ENCODE results near the gene JMJD8. TPM values are rescaled to one million over a fixed set of nuclear protein-coding genes. Genes with fewer than 3 reads are reported as not detected.

JMJD8 gene
- total RNA-seq, 2 experiments from 2014 or later: 22.0 to 23.6 TPM

GRCh38 chr16:678209-678857 is 5.8 kb downstream of the JMJD8 start:
- H3K36me3 ChIP-seq (ENCODE audit: insufficient read depth, low read length): peaks cover 18% of the 10 kb centered on the region
- intact Hi-C loops (cut with DNase I, micrococcal nuclease): no loop called here
- Mint-ChIP-seq H3K27ac (peak overlapping the region; percentile 64), H3K9me3 (no peaks in the 10 kb centered on the region), H3K27me3 (no peaks in the 10 kb centered on the region), H3K4me3 (peak overlapping the region; percentile 87), H3K4me1 (ENCODE audit: low read depth) (peaks cover 26% of the 10 kb centered on the region), H3K36me3 (ENCODE audit: low read depth) (peaks cover 23% of the 10 kb centered on the region)
- peaks cover 64% of the 10 kb centered on the region for H3K4me1 ChIP-seq (ENCODE audit: insufficient read depth, low read length)
- H3K4me3 ChIP-seq (ENCODE audit: low read length): no peak overlapping the region
- no peak for TF ChIP-seq CTCF (IDR thresholded peaks at IDR 0.05)
- H3K27ac ChIP-seq (ENCODE audit: low read depth in 1 of 2, low read length in 2 of 2): no peak overlapping the region
- H3K27me3 ChIP-seq (ENCODE audit: control insufficient read depth in 1 of 2, insufficient read depth in 2 of 2, low read length in 2 of 2): peaks cover 8 to 12% of the 10 kb centered on the region in 2 experiments
- ChIA-PET POLR2A (interaction anchor here (1.3 to 4.8 kb wide), 4 partner anchors 10 to 42 kb away, joined by 3 to 55 read pairs (median 21); partner anchors contain the start of genes RHOT2 and WDR24), CTCF (interaction anchor here (1.2 kb wide), 1 partner anchor 10 kb away, joined by 3 read pairs; the partner anchor contains the start of gene RHOT2)
- DNase-seq (no peak), ATAC-seq (ENCODE audit: poor library complexity) (no peak)
- no peaks in the 10 kb centered on the region for H3K9me3 ChIP-seq (ENCODE audit: control insufficient read depth in 1 of 2, insufficient read depth in 1 of 2, low read length in 2 of 2)

- no peaks in the 10 kb centered on the region for H3K9me3 Mint-ChIP-seq
- H3K4me3 Mint-ChIP-seq: peak overlapping the region; percentile 56
- H3K36me3 Mint-ChIP-seq (ENCODE audit: low read depth): peaks cover 23% of the 10 kb centered on the region
- Histone ChIP-seq H3K9me3 (ENCODE audit: control insufficient read depth in 1 of 2, insufficient read depth in 1 of 2, low read length in 2 of 2) (no peaks in the 10 kb centered on the region), H3K4me3 (ENCODE audit: low read length) (no peak overlapping the region), H3K27ac (ENCODE audit: low read depth in 1 of 2, low read length in 2 of 2) (no peak overlapping the region), H3K4me1 (ENCODE audit: insufficient read depth, low read length) (peaks cover 56% of the 10 kb centered on the region), H3K27me3 (ENCODE audit: control insufficient read depth in 1 of 2, insufficient read depth in 2 of 2, low read length in 2 of 2) (peaks cover 8 to 12% of the 10 kb centered on the region in 2 experiments), H3K36me3 (ENCODE audit: insufficient read depth, low read length) (peaks cover 19% of the 10 kb centered on the region)
- peaks cover 23% of the 10 kb centered on the region for H3K4me1 Mint-ChIP-seq (ENCODE audit: low read depth)
- no peak for TF ChIP-seq CTCF (IDR thresholded peaks at IDR 0.05)
- no peaks in the 10 kb centered on the region for H3K27me3 Mint-ChIP-seq
- ChIA-PET CTCF (no interaction called here), POLR2A (interaction anchor here (1.4 to 4.8 kb wide), 2 partner anchors 12 to 17 kb away, joined by 4 to 55 read pairs; no protein-coding TSS in a partner anchor)
- ATAC-seq (ENCODE audit: poor library complexity) (no peak), DNase-seq (no peak)
- peak overlapping the region; percentile 74 for H3K27ac Mint-ChIP-seq
- intact Hi-C loops (cut with DNase I, micrococcal nuclease): no loop called here
Measured at GRCh38 chr16:677316-678190, 6.6 kb downstream of the JMJD8 start.

- POLR2A ChIA-PET: interaction anchor here (1.4 kb wide), 1 partner anchor 13 kb away, joined by 4 read pairs; no protein-coding TSS in a partner anchor
- H3K27ac Mint-ChIP-seq: peak overlapping the region; percentile 74
- peaks cover 8 to 12% of the 10 kb centered on the region in 2 experiments for H3K27me3 ChIP-seq (ENCODE audit: control insufficient read depth in 1 of 2, insufficient read depth in 2 of 2, low read length in 2 of 2)
- TF ChIP-seq CTCF (IDR thresholded peaks at IDR 0.05): no peak
- H3K36me3 ChIP-seq (ENCODE audit: insufficient read depth, low read length): peaks cover 19% of the 10 kb centered on the region
- no peak overlapping the region for H3K27ac ChIP-seq (ENCODE audit: low read depth in 1 of 2, low read length in 2 of 2)
- H3K4me1 ChIP-seq (ENCODE audit: insufficient read depth, low read length): peaks cover 50% of the 10 kb centered on the region
- peaks cover 21% of the 10 kb centered on the region for H3K4me1 Mint-ChIP-seq (ENCODE audit: low read depth)
- H3K9me3 Mint-ChIP-seq: no peaks in the 10 kb centered on the region
- CTCF ChIA-PET: no interaction called here
- no peaks in the 10 kb centered on the region for H3K27me3 Mint-ChIP-seq
- H3K4me3 Mint-ChIP-seq: peak overlapping the region; percentile 56
- ATAC-seq (ENCODE audit: poor library complexity) (no peak), DNase-seq (peak in 9 of 14 experiments; percentile 31 to 69 (median 48))
- peaks cover 20% of the 10 kb centered on the region for H3K36me3 Mint-ChIP-seq (ENCODE audit: low read depth)
- intact Hi-C loops (cut with DNase I, micrococcal nuclease): no loop called here
- H3K4me3 ChIP-seq (ENCODE audit: low read length): no peak overlapping the region
- H3K9me3 ChIP-seq (ENCODE audit: control insufficient read depth in 1 of 2, insufficient read depth in 1 of 2, low read length in 2 of 2): no peaks in the 10 kb centered on the region
Measured at GRCh38 chr16:676913-677312, 7.2 kb downstream of the JMJD8 start.

Measured in CD4-positive, alpha-beta T cell (primary cell).